Measurements from ENCODE around the gene FILIP1L. TPM values are rescaled to one million over a fixed set of nuclear protein-coding genes. Genes with fewer than 3 reads are reported as not detected.
A peak's percentile ranks its signal among the peaks of the same experiment; 100 is the strongest.

FILIP1L gene
- total RNA-seq, 1 experiment from 2014 or later = 3.7 TPM

- DNase-seq = peak; percentile 51 to 58
- Histone ChIP-seq H3K27me3 (no peaks in the 10 kb centered on the region), H3K9me3 (replicated peaks) (no peaks in the 10 kb centered on the region), H3K4me1 (peaks cover 30% of the 10 kb centered on the region), H3K4me3 (no peak overlapping the region), H3K36me3 (no peaks in the 10 kb centered on the region), H3K27ac (peak overlapping the region; percentile 69)
These were observed 218.4 kb downstream of the FILIP1L start for GRCh38 chr3:99895703-99896441.

DNA sequence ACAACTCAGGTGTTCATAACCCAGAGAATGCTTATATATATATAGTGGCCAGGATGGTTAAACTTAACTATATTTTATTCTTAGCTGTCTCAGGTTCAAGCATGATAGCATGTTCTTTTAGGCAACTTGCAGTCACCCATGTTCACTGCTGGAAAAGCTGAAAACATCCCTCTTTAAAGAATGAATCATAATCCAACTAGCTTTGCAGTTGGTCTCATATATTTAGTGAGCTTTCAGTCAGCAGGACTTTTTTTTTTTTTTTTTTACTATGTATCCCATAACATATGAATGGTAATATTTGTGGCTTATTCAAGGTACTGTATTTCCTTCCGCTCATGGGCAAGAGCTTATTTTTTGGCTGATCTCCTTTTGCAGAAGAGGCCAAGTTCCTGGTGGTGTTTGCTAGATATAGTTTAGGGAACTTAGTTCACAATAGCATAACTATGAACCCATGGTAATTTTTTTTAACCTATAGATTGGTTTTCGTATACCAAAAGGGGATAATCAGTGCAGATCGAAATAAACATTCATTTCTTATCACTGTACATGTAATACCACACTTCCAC is 219.1 kb downstream of the FILIP1L start:
- Histone ChIP-seq H3K27me3 (no peaks in the 10 kb centered on the region), H3K36me3 (no peaks in the 10 kb centered on the region), H3K9me3 (replicated peaks) (no peaks in the 10 kb centered on the region; the same call in 1 of the 2 replicates), H3K4me1 (peaks cover 26% of the 10 kb centered on the region), H3K27ac (peak overlapping the region; percentile 69), H3K4me3 (no peak overlapping the region)
- no peak for DNase-seq

DNA sequence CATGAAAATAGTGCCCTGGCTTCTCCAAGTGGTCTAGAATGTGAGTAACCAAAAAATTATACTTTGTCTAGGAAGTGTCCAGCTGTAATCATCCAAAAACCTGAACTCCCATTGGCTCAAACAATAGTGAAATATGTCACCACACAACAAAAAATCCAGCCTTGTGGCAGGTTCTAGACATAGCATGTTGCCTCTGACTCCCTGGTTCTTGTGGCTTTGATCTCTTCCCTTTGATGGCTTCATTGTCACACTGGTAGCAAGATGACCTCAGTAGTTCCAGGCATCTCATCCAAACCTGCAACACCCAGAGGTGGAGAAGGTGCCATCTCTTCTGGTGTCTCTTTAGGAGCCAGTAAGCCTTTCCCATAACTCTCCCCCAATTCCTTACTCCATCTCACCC is 222.0 kb downstream of the FILIP1L start:
- Histone ChIP-seq H3K4me1 (peaks cover 18% of the 10 kb centered on the region), H3K36me3 (no peaks in the 10 kb centered on the region), H3K4me3 (no peak overlapping the region), H3K27ac (no peak overlapping the region), H3K9me3 (replicated peaks) (no peaks in the 10 kb centered on the region; the same call in 1 of the 2 replicates), H3K27me3 (no peaks in the 10 kb centered on the region)
- no peak for DNase-seq

DNA sequence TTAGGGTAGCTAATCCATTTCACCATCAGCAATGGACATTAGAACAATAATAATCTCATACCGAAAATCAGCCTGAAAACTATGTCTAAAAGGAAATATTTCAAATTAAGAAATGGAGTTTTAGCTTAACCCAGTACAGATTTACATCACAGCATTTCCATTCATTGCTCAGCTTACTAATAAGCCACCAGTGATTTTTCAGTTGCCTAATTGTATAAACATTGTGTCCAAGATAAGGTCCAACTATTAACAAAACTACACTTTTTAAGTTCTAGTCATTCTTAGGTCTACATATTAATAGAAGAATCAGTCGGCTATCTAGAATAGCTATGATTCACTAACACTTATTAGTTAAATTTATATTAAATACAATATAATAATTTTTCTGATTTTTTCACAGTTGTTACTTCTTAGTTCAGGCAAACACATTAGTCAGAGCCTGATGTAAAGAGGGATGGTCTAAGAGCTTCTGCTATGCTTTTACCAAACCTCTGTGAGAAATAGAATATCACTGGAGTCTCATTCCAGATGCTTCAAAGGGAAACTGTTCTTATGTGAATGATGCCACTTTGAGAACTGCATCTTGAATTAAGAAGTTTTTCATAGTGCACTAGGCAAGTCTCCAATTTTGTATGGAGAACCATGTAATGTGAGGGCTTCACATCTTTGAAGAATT is 222.6 kb downstream of the FILIP1L start:
- no peak for DNase-seq
- H3K27ac ChIP-seq = no peak overlapping the region

DNA sequence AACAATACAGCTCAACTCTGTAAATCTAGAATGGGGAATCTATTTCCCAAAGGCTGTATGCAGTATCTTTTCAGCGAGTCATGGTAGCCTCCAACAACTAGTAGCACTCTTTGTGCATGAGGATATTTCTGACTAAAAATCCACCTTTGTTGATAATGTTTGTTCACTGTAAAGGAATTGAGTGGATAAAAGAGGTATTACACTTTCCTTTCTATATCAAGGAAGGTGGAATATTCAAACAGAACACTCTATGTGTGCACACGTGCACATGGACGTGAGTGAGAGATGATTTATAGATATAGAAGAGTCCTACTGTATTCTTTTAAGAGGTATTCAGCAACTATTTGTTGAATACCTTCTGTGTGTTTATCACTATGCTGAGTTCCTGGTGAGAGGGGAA is 228.4 kb downstream of the FILIP1L start:
- no peak overlapping the region for H3K27ac ChIP-seq
- DNase-seq = no peak
- H3K4me1 ChIP-seq = no peaks in the 10 kb centered on the region
- no peak overlapping the region for H3K4me3 ChIP-seq
- no peaks in the 10 kb centered on the region for H3K27me3 ChIP-seq
- H3K9me3 ChIP-seq (replicated peaks) = no peaks in the 10 kb centered on the region; the same call in 1 of the 2 replicates
- H3K36me3 ChIP-seq = no peaks in the 10 kb centered on the region

More for the DNA sequence above, 222.6 kb downstream of the FILIP1L start:
- Histone ChIP-seq H3K4me1 (peaks cover 15% of the 10 kb centered on the region), H3K36me3 (no peaks in the 10 kb centered on the region), H3K4me3 (no peak overlapping the region), H3K27me3 (no peaks in the 10 kb centered on the region), H3K9me3 (replicated peaks) (no peaks in the 10 kb centered on the region; the same call in 1 of the 2 replicates)

GRCh38 chr3:99885085-99885484 is 229.2 kb downstream of the FILIP1L start:
- DNase-seq = no peak

GRCh38 chr3:99884484-99884883 is 229.8 kb downstream of the FILIP1L start:
- no peak overlapping the region for H3K27ac ChIP-seq
- no peaks in the 10 kb centered on the region for H3K27me3 ChIP-seq
- no peaks in the 10 kb centered on the region for H3K4me1 ChIP-seq
- no peaks in the 10 kb centered on the region for H3K36me3 ChIP-seq
- DNase-seq = no peak
- H3K4me3 ChIP-seq = no peak overlapping the region
- H3K9me3 ChIP-seq (replicated peaks) = no peaks in the 10 kb centered on the region

More at GRCh38 chr3:99885085-99885484, 229.2 kb downstream of the FILIP1L start:
- Histone ChIP-seq H3K27me3 (no peaks in the 10 kb centered on the region), H3K4me1 (no peaks in the 10 kb centered on the region), H3K9me3 (replicated peaks) (no peaks in the 10 kb centered on the region; the same call in 1 of the 2 replicates), H3K36me3 (no peaks in the 10 kb centered on the region), H3K27ac (no peak overlapping the region), H3K4me3 (no peak overlapping the region)

DNA sequence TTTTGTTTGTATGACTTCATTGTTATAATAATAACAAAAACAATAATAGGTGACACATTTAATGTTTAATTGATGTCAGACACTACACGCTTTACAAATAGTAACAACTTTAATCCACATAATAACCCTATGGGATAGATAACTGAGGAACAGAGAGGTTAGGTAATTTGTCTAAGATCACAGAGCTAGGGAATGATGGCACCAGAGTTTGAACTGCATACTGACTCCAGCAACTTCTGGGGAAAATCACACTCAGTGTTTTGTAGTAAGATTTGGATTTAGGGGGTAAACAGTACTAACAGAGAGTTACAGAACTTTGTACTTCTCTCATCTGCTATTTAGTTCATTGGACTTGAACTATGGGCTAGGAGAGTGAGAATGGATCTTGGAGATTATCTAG is 230.6 kb downstream of the FILIP1L start:
- Histone ChIP-seq H3K27me3 (no peaks in the 10 kb centered on the region), H3K9me3 (replicated peaks) (no peaks in the 10 kb centered on the region), H3K4me1 (peaks cover 7% of the 10 kb centered on the region), H3K4me3 (no peak overlapping the region), H3K36me3 (no peaks in the 10 kb centered on the region), H3K27ac (no peak overlapping the region)
- no peak for DNase-seq

DNA sequence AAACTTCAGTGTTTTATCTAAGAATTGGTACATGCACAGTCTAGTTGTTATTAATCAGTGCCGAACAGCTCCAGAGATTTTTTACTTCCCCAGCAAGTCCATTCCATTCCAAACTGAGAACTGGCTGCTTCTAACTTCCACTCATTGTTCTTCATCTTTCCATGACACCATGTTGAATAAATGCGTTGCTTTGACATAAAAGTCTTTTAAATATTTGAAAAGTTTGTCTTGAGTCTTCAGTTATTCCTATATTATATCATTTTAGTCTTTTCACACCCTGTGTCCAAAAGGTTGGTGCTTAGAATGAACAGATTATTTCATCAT is 231.2 kb downstream of the FILIP1L start:
- Histone ChIP-seq H3K4me1 (peaks cover 13% of the 10 kb centered on the region), H3K36me3 (no peaks in the 10 kb centered on the region), H3K9me3 (replicated peaks) (no peaks in the 10 kb centered on the region), H3K27me3 (no peaks in the 10 kb centered on the region), H3K27ac (no peak overlapping the region), H3K4me3 (no peak overlapping the region)
- no peak for DNase-seq

DNA sequence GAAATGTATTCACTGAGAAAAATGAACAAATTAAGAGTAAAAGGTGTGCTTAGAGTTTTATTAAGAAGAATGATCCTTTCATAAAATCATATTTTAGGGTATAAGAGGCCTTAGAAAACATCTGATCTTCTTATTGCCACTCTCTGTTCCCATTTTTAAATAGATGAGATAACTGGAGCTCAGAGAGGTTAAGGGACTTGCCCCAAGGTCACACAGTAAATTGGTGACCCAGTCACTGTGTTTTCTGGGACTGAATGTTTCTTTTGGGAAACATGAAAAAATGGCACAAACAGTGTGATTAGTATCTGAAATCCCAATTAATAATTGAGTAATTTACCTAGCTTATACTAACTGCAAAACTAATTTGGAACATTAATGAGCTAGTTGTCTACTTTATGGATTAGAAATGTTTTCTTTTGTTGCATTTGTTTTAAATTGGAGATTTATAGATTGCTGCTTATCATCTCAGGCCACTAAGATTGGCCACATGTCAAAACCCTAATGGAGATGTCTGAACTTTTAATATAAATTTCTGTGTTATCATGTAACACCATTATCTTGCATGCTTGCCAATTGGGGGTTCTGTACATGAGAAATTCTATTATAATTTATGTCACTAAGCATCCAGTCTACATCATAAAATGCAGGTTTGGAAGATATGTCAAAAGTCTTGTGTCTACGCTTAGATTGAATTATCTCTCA is 231.7 kb downstream of the FILIP1L start:
- Histone ChIP-seq H3K4me3 (no peak overlapping the region), H3K27ac (no peak overlapping the region), H3K4me1 (peaks cover 18% of the 10 kb centered on the region), H3K36me3 (no peaks in the 10 kb centered on the region), H3K9me3 (replicated peaks) (no peaks in the 10 kb centered on the region), H3K27me3 (no peaks in the 10 kb centered on the region)
- no peak for DNase-seq

- no peaks in the 10 kb centered on the region for H3K9me3 ChIP-seq (replicated peaks)
- H3K4me1 ChIP-seq = peaks cover 23% of the 10 kb centered on the region
- no peak overlapping the region for H3K4me3 ChIP-seq
- H3K27ac ChIP-seq = no peak overlapping the region
- no peaks in the 10 kb centered on the region for H3K27me3 ChIP-seq
- no peak for DNase-seq
- no peaks in the 10 kb centered on the region for H3K36me3 ChIP-seq
These were observed 233.2 kb downstream of the FILIP1L start for GRCh38 chr3:99881121-99881524.

- DNase-seq = no peak
- no peaks in the 10 kb centered on the region for H3K36me3 ChIP-seq
- no peak overlapping the region for H3K27ac ChIP-seq
- no peak overlapping the region for H3K4me3 ChIP-seq
- H3K4me1 ChIP-seq = peaks cover 26% of the 10 kb centered on the region
- no peaks in the 10 kb centered on the region for H3K27me3 ChIP-seq
- no peaks in the 10 kb centered on the region for H3K9me3 ChIP-seq (replicated peaks)
These were observed 235.0 kb downstream of the FILIP1L start for GRCh38 chr3:99879275-99879674.

DNA sequence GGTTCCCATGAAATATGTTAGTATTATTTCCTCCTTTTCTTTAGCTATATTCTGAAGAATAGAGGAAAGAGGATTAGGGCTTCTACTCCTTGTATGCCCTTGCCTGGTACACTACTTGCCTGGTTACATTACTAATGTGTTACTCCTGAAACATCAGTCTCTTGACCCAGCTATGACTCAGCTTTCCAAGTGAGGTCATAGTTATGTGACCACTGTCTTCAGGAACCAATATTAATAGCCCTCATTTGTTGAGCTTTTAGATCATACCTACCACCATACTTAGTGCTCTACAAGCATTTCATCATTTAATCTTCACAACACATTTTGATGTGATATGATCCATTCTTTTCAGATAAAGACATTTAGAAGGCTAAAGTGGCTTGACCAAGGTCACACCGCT is 236.3 kb downstream of the FILIP1L start:
- peak; percentile 24 to 46 for DNase-seq
- no peaks in the 10 kb centered on the region for H3K27me3 ChIP-seq
- H3K9me3 ChIP-seq (replicated peaks) = no peaks in the 10 kb centered on the region
- no peak overlapping the region for H3K4me3 ChIP-seq
- peaks cover 37% of the 10 kb centered on the region for H3K4me1 ChIP-seq
- H3K36me3 ChIP-seq = no peaks in the 10 kb centered on the region
- no peak overlapping the region for H3K27ac ChIP-seq

- Histone ChIP-seq H3K27me3 (no peaks in the 10 kb centered on the region), H3K9me3 (replicated peaks) (no peaks in the 10 kb centered on the region), H3K36me3 (no peaks in the 10 kb centered on the region), H3K4me1 (peaks cover 37% of the 10 kb centered on the region), H3K27ac (peak overlapping the region; percentile 85; the same call in 1 of the 2 replicates), H3K4me3 (no peak overlapping the region)
- DNase-seq = no peak
These were observed 237.2 kb downstream of the FILIP1L start for GRCh38 chr3:99877031-99877579.
